Heart left ventricle (tissue), 13 donors: ENCODE results near the gene OR2J2.
"Not testable (repeated sequence)": the region's sequence is repeated elsewhere in the genome, so short reads cannot be mapped to it uniquely, and the experiment has no call there.

Experiments
- CTCF ChIP-seq, 12 donors: fragments of 200-600 bp; sonication (generic) in 4 of 12; IDR thresholded peaks; one replicate each; pipeline versions ENCODE4 v1.5.0 to v1.8.0; 2018 to 2022; ENCODE audit warnings: antibody characterized with exemption in 12 of 12, mild to moderate bottlenecking in 5 of 12
- POLR2A ChIP-seq, 2 donors: fragments of 450-650 bp; IDR thresholded peaks; one replicate each; pipeline ENCODE4 v1.6.1; 2017; ENCODE audit warnings: antibody characterized with exemption in 2 of 2, mild to moderate bottlenecking in 2 of 2, moderate library complexity in 2 of 2
- donor health status: ischemic (EF 13 %, LVEDD 7.1; RV severe dilation, severe dysfunction).
- donor health status: DM: no; HTN: yes; CAD: no.
- donor health status: DM: no; HTN: no; CAD: no.
- donor health status: ischemic (EF 25% LVEDD 6.9; RV normal size, moderate dysfunction).
- donor health status: ischemic (EF 25% LVEDD 5.7; RV mildly dilated, moderate dysfunction).
- donor health status: ischemic (EF 35%, LVEDD 5.7; RV mildly dilated, moderate dysfunction).
- donor health status: nonischemic (EF 11% LVEDD 7.7; RV severe dilation, severe dysfunction).
- donor health status: DM: yes; HTN: yes; CAD: no.
- donor health status: PGD.
- donor health status: ischemic (EF 29% LVEDD 5.4; RV normal size, mild dysfunction).
- donor health status: nonischemic (EF 23%, LVEDD 6.1; RV moderate dilation, normal function).

DNA sequence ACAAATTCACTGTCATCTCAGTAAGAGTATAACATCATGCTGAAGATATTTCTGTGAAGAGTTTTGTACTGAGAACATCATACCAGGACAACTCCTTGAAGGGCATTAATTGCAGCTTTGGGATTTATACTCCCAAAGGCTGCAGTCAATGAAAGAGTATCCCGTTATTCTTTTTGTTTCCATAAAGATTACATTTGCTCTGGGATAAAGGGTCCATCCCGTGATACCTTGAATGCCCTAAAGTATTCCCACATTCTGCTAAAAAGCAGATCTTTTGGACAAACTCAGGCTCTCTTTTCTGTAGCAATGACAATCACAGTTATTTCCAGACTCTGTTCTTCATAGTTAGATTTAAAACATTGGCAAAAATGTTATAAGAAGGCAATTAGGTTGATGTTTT is at the start of gene OR2J2:
- not testable (repeated sequence) for TF ChIP-seq CTCF, POLR2A (IDR thresholded peaks at IDR 0.05)
